Caco-2 (cell line): ENCODE results near the gene TUBGCP5. TPM values are rescaled to one million over a fixed set of nuclear protein-coding genes. Genes with fewer than 3 reads are reported as not detected.
"Not testable (repeated sequence)": the region's sequence is repeated elsewhere in the genome, so short reads cannot be mapped to it uniquely, and the experiment has no call there.

ENCODE experiments used
- BruUV-seq: library from RNA; stranded (reverse); fragments of 400-500 nt; replicated peaks from 2 replicates; lab custom pipeline; 2021; lab: Mats Ljungman, UMichigan
- CTCF ChIA-PET: fragments of 300-600 bp; sonication (Branson Sonifier 250); formaldehyde crosslinking; loops from one replicate; lab custom pipeline; 2022; ENCODE audit warnings: antibody characterized with exemption; lab: Charles Lee
- POLR2A ChIA-PET: fragments of 300-600 bp; sonication (Branson Sonifier 250); formaldehyde crosslinking; loops from one replicate; lab custom pipeline; 2022; ENCODE audit warnings: antibody characterized with exemption; lab: Charles Lee
- DNase-seq, 2 experiments: peaks; one replicate each; pipeline versions ENCODE4 v3.0.0 to v3.0.0-alpha.2; 2020 to 2022
- H3K27me3 ChIP-seq: replicated peaks from 2 replicates; pipeline ENCODE4 v1.6.0; 2011; ENCODE audit warnings: low read length; ENCODE audit not compliant: control insufficient read depth, insufficient read depth
- H3K36me3 ChIP-seq: 2 replicates; pipeline ENCODE4 v1.5.1; 2011; ENCODE audit warnings: low read length; ENCODE audit not compliant: control insufficient read depth, insufficient read depth
- H3K4me1 ChIP-seq: fragments of 250-450 bp; sonication (Bioruptor Pico); 2 replicates; pipeline ENCODE4 v1.5.1; 2020; ENCODE audit warnings: mild to moderate bottlenecking
- H3K4me3 ChIP-seq: 2 replicates; pipeline ENCODE4 v1.5.1; 2011; ENCODE audit warnings: low read depth, mild to moderate bottlenecking, control low read depth, low read length
- H3K9me3 ChIP-seq: fragments of 250-450 bp; sonication (Bioruptor Pico); 2 replicates; pipeline ENCODE4 v1.5.1; 2020; ENCODE audit warnings: mild to moderate bottlenecking, moderate library complexity
- H3K27ac Mint-ChIP-seq: one replicate; pipeline ENCODE4 v1.8.0; 2022; ENCODE audit warnings: mixed read lengths; ENCODE audit not compliant: unreplicated experiment
- H3K27me3 Mint-ChIP-seq: one replicate; pipeline ENCODE4 v1.8.0; 2022; ENCODE audit warnings: mixed read lengths; ENCODE audit not compliant: insufficient read depth, unreplicated experiment
- H3K36me3 Mint-ChIP-seq: one replicate; pipeline ENCODE4 v1.8.0; 2022; ENCODE audit warnings: mild to moderate bottlenecking, mixed read lengths; ENCODE audit not compliant: insufficient read depth, unreplicated experiment
- H3K4me1 Mint-ChIP-seq: one replicate; pipeline ENCODE4 v1.8.0; 2022; ENCODE audit warnings: low read depth, mixed read lengths; ENCODE audit not compliant: unreplicated experiment
- H3K4me3 Mint-ChIP-seq: one replicate; pipeline ENCODE4 v1.8.0; 2022; ENCODE audit warnings: mild to moderate bottlenecking, moderate library complexity, mixed read lengths; ENCODE audit not compliant: unreplicated experiment
- H3K9me3 Mint-ChIP-seq: one replicate; pipeline ENCODE4 v1.8.0; 2022; ENCODE audit warnings: mixed read lengths; ENCODE audit not compliant: unreplicated experiment
- CTCF ChIP-seq, 2 experiments: fragments of 200-600 bp in 1 of 2; IDR thresholded peaks; 1 replicate in 1 of 2; 2 replicates in 1 of 2; pipeline versions ENCODE4 v1.5.1 to v1.8.0; 2011 to 2022; ENCODE audit warnings: antibody characterized with exemption in 1 of 2, control low read depth in 1 of 2, inconsistent platforms in 1 of 2, low read depth in 1 of 2, low read length in 1 of 2, mild to moderate bottlenecking in 1 of 2, moderate library complexity in 1 of 2; ENCODE audit not compliant: insufficient read depth in 1 of 2, severe bottlenecking in 1 of 2, unreplicated experiment in 1 of 2
- intact Hi-C: fragments of 100-400 bp; cut with micrococcal nuclease; formaldehyde crosslinking; loops from one replicate; pipeline ENCODE4 v1.10.0; 2022; ENCODE audit not compliant: unreplicated experiment
- total RNA-seq: library from RNA; stranded (reverse); gene quantifications from 2 replicates; pipeline ENCODE4 v1.2.3, GENCODE V29; 2022

The TUBGCP5 gene
- total RNA-seq, 1 experiment from 2014 or later, result 53.1 TPM

DNA sequence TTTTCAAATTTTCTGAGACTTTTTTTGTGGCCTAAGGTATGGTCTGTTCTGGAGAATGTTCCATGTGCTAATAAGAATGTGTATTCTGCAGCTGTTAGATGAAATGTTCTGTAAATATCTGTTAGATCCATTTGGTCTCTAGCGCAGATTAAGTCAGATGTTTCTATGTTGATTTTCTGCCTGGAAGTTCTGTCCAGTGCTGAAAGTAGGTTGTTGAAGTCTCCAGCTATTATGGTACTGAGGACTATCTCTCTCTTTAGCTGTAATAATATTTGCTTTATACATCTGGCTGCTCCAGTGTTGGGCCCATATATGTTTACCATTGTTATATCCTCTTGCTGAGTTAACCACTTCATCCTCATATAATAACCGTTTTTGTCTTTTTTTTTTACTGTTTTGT, 13.2 kb upstream of the TUBGCP5 start:
- no peaks in the 10 kb centered on the region for H3K36me3 ChIP-seq
- ChIA-PET POLR2A (interaction anchor here (1.1 kb wide), 1 partner anchor 13 kb away, joined by 3 read pairs; the partner anchor contains the start of gene TUBGCP5), CTCF (no interaction called here)
- Mint-ChIP-seq H3K4me1 (peaks cover 4% of the 10 kb centered on the region), H3K27me3 (peaks cover 11% of the 10 kb centered on the region), H3K36me3 (no peaks in the 10 kb centered on the region), H3K27ac (no peak overlapping the region), H3K9me3 (no peaks in the 10 kb centered on the region), H3K4me3 (no peak overlapping the region)
- no peaks in the 10 kb centered on the region; the same call in 1 of the 2 replicates for H3K9me3 ChIP-seq
- intact Hi-C loops, result loop anchor here (5.0 kb wide), 1 partner anchor 35 kb away; no protein-coding TSS in a partner anchor
- no peaks in the 10 kb centered on the region for H3K4me1 ChIP-seq
- BruUV-seq, result no TSS peak
- H3K4me3 ChIP-seq, result no peak overlapping the region
- no peaks in the 10 kb centered on the region for H3K27me3 ChIP-seq
- no peak for TF ChIP-seq CTCF (IDR thresholded peaks at IDR 0.05; ENCODE audit: insufficient read depth in 1 of 2, low read depth in 1 of 2, low read length in 1 of 2, severe bottlenecking in 1 of 2, unreplicated experiment in 1 of 2)
- no peak for DNase-seq

GRCh38 chr15:23050708-23051107, 11.3 kb upstream of the TUBGCP5 start:
- Mint-ChIP-seq H3K36me3 (no peaks in the 10 kb centered on the region), H3K9me3 (no peaks in the 10 kb centered on the region), H3K4me1 (peaks cover 4% of the 10 kb centered on the region), H3K27ac (no peak overlapping the region), H3K4me3 (no peak overlapping the region), H3K27me3 (peaks cover 11% of the 10 kb centered on the region)
- no peaks in the 10 kb centered on the region for H3K36me3 ChIP-seq
- no peak for DNase-seq
- intact Hi-C loops, result loop anchor here (5.0 kb wide), 1 partner anchor 37 kb away; no protein-coding TSS in a partner anchor
- no peaks in the 10 kb centered on the region; the same call in 1 of the 2 replicates for H3K9me3 ChIP-seq
- BruUV-seq, result no TSS peak
- ChIA-PET POLR2A (no interaction called here), CTCF (no interaction called here)
- TF ChIP-seq CTCF (IDR thresholded peaks at IDR 0.05; ENCODE audit: insufficient read depth in 1 of 2, low read depth in 1 of 2, low read length in 1 of 2, severe bottlenecking in 1 of 2, unreplicated experiment in 1 of 2), result no peak
- H3K4me1 ChIP-seq, result no peaks in the 10 kb centered on the region
- H3K27me3 ChIP-seq, result no peaks in the 10 kb centered on the region
- no peak overlapping the region for H3K4me3 ChIP-seq

DNA sequence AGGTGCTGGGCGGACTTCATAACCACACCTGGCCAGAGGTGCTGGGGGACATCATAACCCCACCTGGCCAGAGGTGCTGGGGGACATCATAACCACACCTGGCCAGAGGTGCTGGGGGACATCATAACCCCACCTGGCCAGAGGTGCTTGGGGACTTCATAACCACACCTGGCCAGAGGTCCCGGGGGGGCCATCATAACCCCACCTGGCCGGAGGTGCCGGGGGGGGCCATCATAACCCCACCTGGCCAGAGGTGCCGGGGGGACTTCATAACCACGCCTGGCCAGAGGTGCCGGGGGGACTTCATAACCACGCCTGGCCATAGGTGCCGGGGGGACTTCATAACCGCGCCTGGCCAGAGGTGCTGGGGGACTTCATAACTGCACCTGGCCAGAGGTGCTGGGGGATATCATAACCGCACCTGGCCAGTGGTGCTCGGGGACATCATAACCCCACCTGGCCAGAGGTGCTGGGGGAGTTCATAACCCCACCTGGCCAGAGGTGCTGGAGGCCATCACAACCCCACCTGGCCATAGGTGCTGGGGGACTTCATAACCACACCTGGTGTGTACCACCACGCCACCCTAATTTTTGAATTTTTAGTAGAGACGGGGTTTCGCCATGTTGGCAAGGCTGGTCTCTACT, 10.7 kb upstream of the TUBGCP5 start:
- Mint-ChIP-seq H3K4me1 (no peaks in the 10 kb centered on the region), H3K36me3 (no peaks in the 10 kb centered on the region), H3K27me3 (peaks cover 11% of the 10 kb centered on the region), H3K27ac (no peak overlapping the region), H3K4me3 (no peak overlapping the region), H3K9me3 (no peaks in the 10 kb centered on the region)
- DNase-seq, result no peak
- BruUV-seq, result no TSS peak
- no peak overlapping the region for H3K4me3 ChIP-seq
- H3K36me3 ChIP-seq, result no peaks in the 10 kb centered on the region
- intact Hi-C loops, result loop anchor here (5.0 kb wide), 1 partner anchor 37 kb away; no protein-coding TSS in a partner anchor
- no peaks in the 10 kb centered on the region for H3K27me3 ChIP-seq
- CTCF ChIA-PET, result no interaction called here
- no peaks in the 10 kb centered on the region; the same call in 1 of the 2 replicates for H3K9me3 ChIP-seq
- no peak for TF ChIP-seq CTCF (IDR thresholded peaks at IDR 0.05; ENCODE audit: insufficient read depth in 1 of 2, low read depth in 1 of 2, low read length in 1 of 2, severe bottlenecking in 1 of 2, unreplicated experiment in 1 of 2)
- POLR2A ChIA-PET, result no interaction called here
- H3K4me1 ChIP-seq, result no peaks in the 10 kb centered on the region

GRCh38 chr15:23048572-23049282, 9.4 kb upstream of the TUBGCP5 start:
- H3K27ac Mint-ChIP-seq, H3K27me3 ChIP-seq, H3K36me3 ChIP-seq, H3K4me1 ChIP-seq, H3K36me3 Mint-ChIP-seq, H3K9me3 Mint-ChIP-seq, H3K9me3 ChIP-seq, H3K4me3 ChIP-seq, BruUV-seq, intact Hi-C loops, POLR2A ChIA-PET, H3K4me3 Mint-ChIP-seq, H3K4me1 Mint-ChIP-seq, DNase-seq, CTCF ChIA-PET: not testable (repeated sequence)
- H3K27me3 Mint-ChIP-seq, result peaks cover 11% of the 10 kb centered on the region
